Right atrium auricular region (tissue), 2 donors: ENCODE data around the gene EVC2. TPM values are rescaled to one million over a fixed set of nuclear protein-coding genes. Genes with fewer than 3 reads are reported as not detected.

Source experiments
- DNase-seq: peaks from one replicate; pipeline ENCODE4 v3.0.0-alpha.2; 2019; ENCODE audit warnings: low spot score
- H3K27ac ChIP-seq, 2 donors: fragments of 200-600 bp; sonication (generic); 1 replicate in 1 of 2; 2 replicates in 1 of 2; pipeline ENCODE4 v1.5.1; 2016 to 2019
- H3K27me3 ChIP-seq, 2 donors: fragments of 200-600 bp; sonication (generic); one replicate each; pipeline versions ENCODE4 v1.5.1 to v1.6.0; 2017 to 2019
- H3K36me3 ChIP-seq: fragments of 200-600 bp; sonication (generic); one replicate; pipeline ENCODE4 v1.5.1; 2016
- H3K4me1 ChIP-seq, 2 donors: fragments of 200-600 bp; sonication (generic); one replicate each; pipeline versions ENCODE4 v1.5.1 to v1.6.0; 2017 to 2019
- H3K4me3 ChIP-seq, 2 donors: fragments of 200-600 bp; sonication (generic); 1 replicate in 1 of 2; 2 replicates in 1 of 2; pipeline ENCODE4 v1.5.1; 2017 to 2019; ENCODE audit warnings: mild to moderate bottlenecking in 1 of 2, moderate library complexity in 1 of 2
- H3K9me3 ChIP-seq, 2 donors: fragments of 200-600 bp; sonication (generic); one replicate each; pipeline ENCODE4 v1.5.1; 2019
- CTCF ChIP-seq, 2 donors: fragments of 200-600 bp; sonication (generic); IDR thresholded peaks; one replicate each; pipeline ENCODE4 v1.5.1; 2019; ENCODE audit warnings: antibody characterized with exemption in 2 of 2
- total RNA-seq, 2 donors: library from RNA; depleted of rRNA; stranded (reverse); fragments of >200 nt; gene quantifications; one replicate each; pipeline ENCODE4 v1.1.0, GENCODE V29; 2016

The EVC2 gene
- total RNA-seq, 2 donors from 2014 or later = 2.6 to 7.0 TPM

GRCh38 chr4:5662555-5662954, 45.8 kb downstream of the EVC2 start:
- no peak for TF ChIP-seq CTCF (IDR thresholded peaks at IDR 0.05)
- no peak overlapping the region for H3K4me3 ChIP-seq
- H3K27ac ChIP-seq = no peak overlapping the region
- peaks cover 33% of the 10 kb centered on the region for H3K36me3 ChIP-seq
- peaks cover 0 to 17% of the 10 kb centered on the region in 2 donors for H3K9me3 ChIP-seq
- no peaks in the 10 kb centered on the region for H3K27me3 ChIP-seq
- H3K4me1 ChIP-seq = no peaks in the 10 kb centered on the region
- DNase-seq = no peak

- TF ChIP-seq CTCF (IDR thresholded peaks at IDR 0.05) = no peak
- H3K4me3 ChIP-seq = no peak overlapping the region
- H3K27ac ChIP-seq = no peak overlapping the region
- DNase-seq = no peak
- H3K9me3 ChIP-seq = peaks cover 0 to 10% of the 10 kb centered on the region in 2 donors
- no peaks in the 10 kb centered on the region for H3K27me3 ChIP-seq
- H3K4me1 ChIP-seq = no peaks in the 10 kb centered on the region
- H3K36me3 ChIP-seq = peaks cover 33% of the 10 kb centered on the region
These were observed 47.1 kb downstream of the EVC2 start for GRCh38 chr4:5661237-5661636.

- H3K27me3 ChIP-seq = no peaks in the 10 kb centered on the region
- peaks cover 0 to 8% of the 10 kb centered on the region in 2 donors for H3K9me3 ChIP-seq
- peaks cover 33% of the 10 kb centered on the region for H3K36me3 ChIP-seq
- DNase-seq = no peak
- no peak for TF ChIP-seq CTCF (IDR thresholded peaks at IDR 0.05)
- no peak overlapping the region for H3K27ac ChIP-seq
- H3K4me3 ChIP-seq = no peak overlapping the region
- H3K4me1 ChIP-seq = no peaks in the 10 kb centered on the region
These were observed 48.2 kb downstream of the EVC2 start for GRCh38 chr4:5660185-5660584.

GRCh38 chr4:5658974-5659373, 49.4 kb downstream of the EVC2 start:
- Histone ChIP-seq H3K27ac (no peak overlapping the region), H3K4me3 (no peak overlapping the region), H3K36me3 (peaks cover 31% of the 10 kb centered on the region), H3K27me3 (no peaks in the 10 kb centered on the region), H3K9me3 (peaks cover 0 to 8% of the 10 kb centered on the region in 2 donors), H3K4me1 (no peaks in the 10 kb centered on the region)
- TF ChIP-seq CTCF (IDR thresholded peaks at IDR 0.05) = no peak
- DNase-seq = no peak

- DNase-seq = no peak
- Histone ChIP-seq H3K4me3 (no peak overlapping the region), H3K27me3 (no peaks in the 10 kb centered on the region), H3K4me1 (no peaks in the 10 kb centered on the region), H3K9me3 (peaks cover 0 to 3% of the 10 kb centered on the region in 2 donors), H3K36me3 (peaks cover 26% of the 10 kb centered on the region), H3K27ac (no peak overlapping the region)
- TF ChIP-seq CTCF (IDR thresholded peaks at IDR 0.05) = no peak
These were observed 51.9 kb downstream of the EVC2 start for GRCh38 chr4:5656415-5656814.

- Histone ChIP-seq H3K27me3 (no peaks in the 10 kb centered on the region), H3K9me3 (no peaks in the 10 kb centered on the region), H3K36me3 (peaks cover 26% of the 10 kb centered on the region), H3K4me1 (no peaks in the 10 kb centered on the region), H3K27ac (no peak overlapping the region), H3K4me3 (no peak overlapping the region)
- DNase-seq = no peak
- TF ChIP-seq CTCF (IDR thresholded peaks at IDR 0.05) = no peak
These were observed 53.6 kb downstream of the EVC2 start for GRCh38 chr4:5654791-5655190.
